ENCODE measurements around the gene PRSS53. TPM values are rescaled to one million over a fixed set of nuclear protein-coding genes. Genes with fewer than 3 reads are reported as not detected.

Gene PRSS53
- total and polyA plus RNA-seq, 2 experiments from 2014 or later: 0.36 to 2.7 TPM

DNA sequence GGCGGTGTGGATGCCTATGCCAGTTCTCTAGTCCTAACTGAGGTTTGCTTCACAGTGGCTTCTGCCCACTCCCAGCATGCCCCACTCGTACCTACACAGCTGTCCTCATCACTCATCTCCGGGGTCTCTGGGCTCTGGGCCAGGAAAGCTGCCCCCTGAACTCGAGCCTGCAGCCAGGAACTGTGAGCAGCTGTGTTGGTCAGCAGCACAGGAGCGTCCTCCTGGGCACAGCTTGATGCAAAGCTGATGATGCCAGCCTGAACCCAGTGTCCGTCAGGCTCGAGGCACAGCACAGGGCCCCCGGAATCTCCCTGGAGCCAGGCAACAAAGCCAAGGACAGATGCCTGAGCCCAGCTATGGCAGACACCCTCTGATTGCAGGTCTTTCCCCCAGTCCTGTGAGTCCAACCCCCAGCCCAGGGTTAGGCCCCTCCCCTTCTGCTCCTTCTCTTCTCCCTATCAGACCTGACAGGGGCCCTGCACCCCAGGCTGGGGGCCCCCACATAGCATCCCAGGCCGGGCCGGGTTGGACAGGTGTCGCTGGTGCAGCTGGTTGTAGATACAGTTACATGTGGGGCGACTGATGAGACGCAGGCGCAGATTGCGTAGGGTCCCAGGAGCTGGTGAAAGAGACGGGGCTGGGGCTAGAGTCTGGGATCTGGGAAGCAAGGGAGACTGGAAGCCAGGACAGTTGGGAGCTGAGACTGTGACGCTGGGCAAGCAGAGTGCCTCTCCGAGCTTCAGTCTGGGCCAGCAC is 2.7 kb downstream of the PRSS53 start:
- peak overlapping the region; percentile 29; the same call in 1 of the 2 replicates for H3K27ac Mint-ChIP-seq
- Histone ChIP-seq H3K4me3 (no peak overlapping the region), H3K36me3 (ENCODE audit: insufficient read depth) (no peaks in the 10 kb centered on the region), H2AFZ (no peak overlapping the region), H3K27me3 (ENCODE audit: insufficient read depth) (no peaks in the 10 kb centered on the region), H4K20me1 (replicated peaks; ENCODE audit: insufficient read depth) (no peaks in the 10 kb centered on the region; the same call in 1 of the 2 replicates), H3K4me2 (no peak overlapping the region), H3K9me2 (ENCODE audit: insufficient read depth) (no peaks in the 10 kb centered on the region), H3K4me1 (ENCODE audit: insufficient read depth) (no peaks in the 10 kb centered on the region), H3K79me2 (replicated peaks; ENCODE audit: insufficient read depth) (no peaks in the 10 kb centered on the region), H3K27ac (ENCODE audit: low read depth) (no peak overlapping the region), H3F3A (replicated peaks; ENCODE audit: low read depth) (no peaks in the 10 kb centered on the region)
- H3K27me3 Mint-ChIP-seq (ENCODE audit: insufficient read depth, low read depth, poor library complexity): peaks cover 17% of the 10 kb centered on the region
- TF ChIP-seq, protein P1, sequence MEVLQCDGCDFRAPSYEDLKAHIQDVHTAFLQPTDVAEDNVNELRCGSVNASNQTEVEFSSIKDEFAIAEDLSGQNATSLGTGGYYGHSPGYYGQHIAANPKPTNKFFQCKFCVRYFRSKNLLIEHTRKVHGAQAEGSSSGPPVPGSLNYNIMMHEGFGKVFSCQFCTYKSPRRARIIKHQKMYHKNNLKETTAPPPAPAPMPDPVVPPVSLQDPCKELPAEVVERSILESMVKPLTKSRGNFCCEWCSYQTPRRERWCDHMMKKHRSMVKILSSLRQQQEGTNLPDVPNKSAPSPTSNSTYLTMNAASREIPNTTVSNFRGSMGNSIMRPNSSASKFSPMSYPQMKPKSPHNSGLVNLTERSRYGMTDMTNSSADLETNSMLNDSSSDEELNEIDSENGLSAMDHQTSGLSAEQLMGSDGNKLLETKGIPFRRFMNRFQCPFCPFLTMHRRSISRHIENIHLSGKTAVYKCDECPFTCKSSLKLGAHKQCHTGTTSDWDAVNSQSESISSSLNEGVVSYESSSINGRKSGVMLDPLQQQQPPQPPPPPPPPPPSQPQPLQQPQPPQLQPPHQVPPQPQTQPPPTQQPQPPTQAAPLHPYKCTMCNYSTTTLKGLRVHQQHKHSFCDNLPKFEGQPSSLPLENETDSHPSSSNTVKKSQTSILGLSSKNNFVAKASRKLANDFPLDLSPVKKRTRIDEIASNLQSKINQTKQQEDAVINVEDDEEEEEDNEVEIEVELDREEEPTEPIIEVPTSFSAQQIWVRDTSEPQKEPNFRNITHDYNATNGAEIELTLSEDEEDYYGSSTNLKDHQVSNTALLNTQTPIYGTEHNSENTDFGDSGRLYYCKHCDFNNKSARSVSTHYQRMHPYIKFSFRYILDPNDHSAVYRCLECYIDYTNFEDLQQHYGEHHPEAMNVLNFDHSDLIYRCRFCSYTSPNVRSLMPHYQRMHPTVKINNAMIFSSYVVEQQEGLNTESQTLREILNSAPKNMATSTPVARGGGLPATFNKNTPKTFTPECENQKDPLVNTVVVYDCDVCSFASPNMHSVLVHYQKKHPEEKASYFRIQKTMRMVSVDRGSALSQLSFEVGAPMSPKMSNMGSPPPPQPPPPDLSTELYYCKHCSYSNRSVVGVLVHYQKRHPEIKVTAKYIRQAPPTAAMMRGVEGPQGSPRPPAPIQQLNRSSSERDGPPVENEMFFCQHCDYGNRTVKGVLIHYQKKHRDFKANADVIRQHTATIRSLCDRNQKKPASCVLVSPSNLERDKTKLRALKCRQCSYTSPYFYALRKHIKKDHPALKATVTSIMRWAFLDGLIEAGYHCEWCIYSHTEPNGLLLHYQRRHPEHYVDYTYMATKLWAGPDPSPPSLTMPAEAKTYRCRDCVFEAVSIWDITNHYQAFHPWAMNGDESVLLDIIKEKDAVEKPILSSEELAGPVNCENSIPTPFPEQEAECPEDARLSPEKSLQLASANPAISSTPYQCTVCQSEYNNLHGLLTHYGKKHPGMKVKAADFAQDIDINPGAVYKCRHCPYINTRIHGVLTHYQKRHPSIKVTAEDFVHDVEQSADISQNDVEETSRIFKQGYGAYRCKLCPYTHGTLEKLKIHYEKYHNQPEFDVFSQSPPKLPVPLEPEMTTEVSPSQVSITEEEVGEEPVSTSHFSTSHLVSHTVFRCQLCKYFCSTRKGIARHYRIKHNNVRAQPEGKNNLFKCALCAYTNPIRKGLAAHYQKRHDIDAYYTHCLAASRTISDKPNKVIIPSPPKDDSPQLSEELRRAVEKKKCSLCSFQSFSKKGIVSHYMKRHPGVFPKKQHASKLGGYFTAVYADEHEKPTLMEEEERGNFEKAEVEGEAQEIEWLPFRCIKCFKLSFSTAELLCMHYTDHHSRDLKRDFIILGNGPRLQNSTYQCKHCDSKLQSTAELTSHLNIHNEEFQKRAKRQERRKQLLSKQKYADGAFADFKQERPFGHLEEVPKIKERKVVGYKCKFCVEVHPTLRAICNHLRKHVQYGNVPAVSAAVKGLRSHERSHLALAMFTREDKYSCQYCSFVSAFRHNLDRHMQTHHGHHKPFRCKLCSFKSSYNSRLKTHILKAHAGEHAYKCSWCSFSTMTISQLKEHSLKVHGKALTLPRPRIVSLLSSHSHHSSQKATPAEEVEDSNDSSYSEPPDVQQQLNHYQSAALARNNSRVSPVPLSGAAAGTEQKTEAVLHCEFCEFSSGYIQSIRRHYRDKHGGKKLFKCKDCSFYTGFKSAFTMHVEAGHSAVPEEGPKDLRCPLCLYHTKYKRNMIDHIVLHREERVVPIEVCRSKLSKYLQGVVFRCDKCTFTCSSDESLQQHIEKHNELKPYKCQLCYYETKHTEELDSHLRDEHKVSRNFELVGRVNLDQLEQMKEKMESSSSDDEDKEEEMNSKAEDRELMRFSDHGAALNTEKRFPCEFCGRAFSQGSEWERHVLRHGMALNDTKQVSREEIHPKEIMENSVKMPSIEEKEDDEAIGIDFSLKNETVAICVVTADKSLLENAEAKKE (CRISPR knock-in tag; IDR thresholded peaks at IDR 0.05): no peak
- TF ChIP-seq EZH2 (IDR thresholded peaks at IDR 0.05; ENCODE audit: low read depth, unreplicated experiment) (no peak), JUNB (IDR thresholded peaks at IDR 0.05; ENCODE audit: unreplicated experiment) (no peak), POLR2AphosphoS5 (IDR thresholded peaks at IDR 0.05; ENCODE audit: low read depth) (no peak), ZNF114 (CRISPR knock-in tag; IDR thresholded peaks at IDR 0.05) (no peak)
- TF ChIP-seq, protein P2, sequence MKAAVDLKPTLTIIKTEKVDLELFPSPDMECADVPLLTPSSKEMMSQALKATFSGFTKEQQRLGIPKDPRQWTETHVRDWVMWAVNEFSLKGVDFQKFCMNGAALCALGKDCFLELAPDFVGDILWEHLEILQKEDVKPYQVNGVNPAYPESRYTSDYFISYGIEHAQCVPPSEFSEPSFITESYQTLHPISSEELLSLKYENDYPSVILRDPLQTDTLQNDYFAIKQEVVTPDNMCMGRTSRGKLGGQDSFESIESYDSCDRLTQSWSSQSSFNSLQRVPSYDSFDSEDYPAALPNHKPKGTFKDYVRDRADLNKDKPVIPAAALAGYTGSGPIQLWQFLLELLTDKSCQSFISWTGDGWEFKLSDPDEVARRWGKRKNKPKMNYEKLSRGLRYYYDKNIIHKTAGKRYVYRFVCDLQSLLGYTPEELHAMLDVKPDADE (IDR thresholded peaks at IDR 0.05): no peak
- no peaks in the 10 kb centered on the region for H3K9me3 Mint-ChIP-seq
- H3K36me3 Mint-ChIP-seq (ENCODE audit: low read depth): peaks cover 21% of the 10 kb centered on the region
- ATAC-seq (no peak), DNase-seq (ENCODE audit: low spot score) (no peak)
- peaks cover 5% of the 10 kb centered on the region; the same call in 1 of the 3 replicates for H3K4me1 Mint-ChIP-seq
- no peak overlapping the region for H3K4me3 Mint-ChIP-seq
